Epidermal melanocyte (primary cell): Measurements from ENCODE around the gene DAB1.

Experiments
- DNase-seq: peaks from one replicate; pipeline ENCODE4 v3.0.0; 2011; ENCODE audit warnings: low spot score; ENCODE audit not compliant: insufficient read length

DAB1 gene

GRCh38 chr1:57319791-57320190 is 104.1 kb downstream of the DAB1 start:
- no peak for DNase-seq

GRCh38 chr1:57319165-57319564 is 104.7 kb downstream of the DAB1 start:
- no peak for DNase-seq

GRCh38 chr1:57316861-57317260 is 107.0 kb downstream of the DAB1 start:
- no peak for DNase-seq

- DNase-seq, result no peak
Observed at GRCh38 chr1:57316291-57316690, 107.6 kb downstream of the DAB1 start.

GRCh38 chr1:57312869-57313268 is 111.0 kb downstream of the DAB1 start:
- DNase-seq, result no peak

- DNase-seq, result no peak
Observed at GRCh38 chr1:57311411-57311810, 112.4 kb downstream of the DAB1 start.

- DNase-seq, result no peak
Observed at GRCh38 chr1:57311006-57311405, 112.9 kb downstream of the DAB1 start.

GRCh38 chr1:57309630-57310029 is 114.2 kb downstream of the DAB1 start:
- DNase-seq, result no peak

GRCh38 chr1:57307392-57308170 is 116.3 kb downstream of the DAB1 start:
- DNase-seq, result no peak

- DNase-seq, result no peak
Observed at GRCh38 chr1:57304591-57304990, 119.3 kb downstream of the DAB1 start.

- DNase-seq, result no peak
Observed at GRCh38 chr1:57302812-57303596, 120.9 kb downstream of the DAB1 start.

GRCh38 chr1:57300186-57300585 is 123.7 kb downstream of the DAB1 start:
- no peak for DNase-seq

GRCh38 chr1:57296726-57297250 is 127.1 kb downstream of the DAB1 start:
- no peak for DNase-seq

GRCh38 chr1:57295326-57295725 is 128.5 kb downstream of the DAB1 start:
- DNase-seq, result no peak

GRCh38 chr1:57294177-57294576 is 129.7 kb downstream of the DAB1 start:
- DNase-seq, result no peak

- no peak for DNase-seq
Observed at GRCh38 chr1:57293214-57293613, 130.6 kb downstream of the DAB1 start.

GRCh38 chr1:57289781-57290180 is 134.1 kb downstream of the DAB1 start:
- no peak for DNase-seq

GRCh38 chr1:57285992-57286391 is 137.9 kb downstream of the DAB1 start:
- DNase-seq, result no peak

- no peak for DNase-seq
Observed at GRCh38 chr1:57282411-57282810, 141.4 kb downstream of the DAB1 start.

GRCh38 chr1:57281324-57281723 is 142.5 kb downstream of the DAB1 start:
- DNase-seq, result no peak

GRCh38 chr1:57279909-57280666 is 143.8 kb downstream of the DAB1 start:
- no peak for DNase-seq

GRCh38 chr1:57278558-57278957 is 145.3 kb downstream of the DAB1 start:
- no peak for DNase-seq
